ENCODE results near the gene MAD2L1. TPM values are rescaled to one million over a fixed set of nuclear protein-coding genes. Genes with fewer than 3 reads are reported as not detected.

The MAD2L1 gene
- total RNA-seq, 1 donor from 2014 or later: 2.0 TPM

GRCh38 chr4:120018786-120019185, 47.9 kb downstream of the MAD2L1 start:
- no peaks in the 10 kb centered on the region for H3K4me1 ChIP-seq
- intact Hi-C loops (cut with DNase I): no loop called here

GRCh38 chr4:120017939-120018692, 48.5 kb downstream of the MAD2L1 start:
- Histone ChIP-seq H3K27me3 (no peaks in the 10 kb centered on the region), H3K36me3 (no peaks in the 10 kb centered on the region), H3K9me3 (no peaks in the 10 kb centered on the region), H3K27ac (no peak overlapping the region), H3K4me3 (no peak overlapping the region), H3K4me1 (no peaks in the 10 kb centered on the region)
- TF ChIP-seq POLR2A (IDR thresholded peaks at IDR 0.05) (no peak), CTCF (IDR thresholded peaks at IDR 0.05) (no peak), POLR2AphosphoS5 (IDR thresholded peaks at IDR 0.05; ENCODE audit: insufficient read depth in 1 of 2, low read depth in 1 of 2) (no peak)
- intact Hi-C loops (cut with DNase I): no loop called here
- no peak for DNase-seq (ENCODE audit: extremely low spot score in 2 of 2)

More at GRCh38 chr4:120018786-120019185, 47.9 kb downstream of the MAD2L1 start:
- Histone ChIP-seq H3K27ac (no peak overlapping the region), H3K9me3 (no peaks in the 10 kb centered on the region), H3K4me3 (no peak overlapping the region), H3K36me3 (no peaks in the 10 kb centered on the region), H3K27me3 (no peaks in the 10 kb centered on the region)
- no peak for DNase-seq (ENCODE audit: extremely low spot score in 2 of 2)
- TF ChIP-seq POLR2A (IDR thresholded peaks at IDR 0.05): no peak
- TF ChIP-seq CTCF (IDR thresholded peaks at IDR 0.05): no peak
- TF ChIP-seq POLR2AphosphoS5 (IDR thresholded peaks at IDR 0.05; ENCODE audit: insufficient read depth in 1 of 2, low read depth in 1 of 2): no peak

GRCh38 chr4:120011725-120012124, 54.9 kb downstream of the MAD2L1 start:
- H3K36me3 ChIP-seq: no peaks in the 10 kb centered on the region
- H3K27ac ChIP-seq: no peak overlapping the region
- H3K4me3 ChIP-seq: no peak overlapping the region
- H3K27me3 ChIP-seq: no peaks in the 10 kb centered on the region
- TF ChIP-seq POLR2A (IDR thresholded peaks at IDR 0.05): no peak
- TF ChIP-seq CTCF (IDR thresholded peaks at IDR 0.05): no peak
- TF ChIP-seq POLR2AphosphoS5 (IDR thresholded peaks at IDR 0.05; ENCODE audit: insufficient read depth in 1 of 2, low read depth in 1 of 2): no peak
- no peaks in the 10 kb centered on the region for H3K4me1 ChIP-seq
- DNase-seq (ENCODE audit: extremely low spot score in 2 of 2): no peak
- intact Hi-C loops (cut with DNase I): no loop called here
- H3K9me3 ChIP-seq: no peaks in the 10 kb centered on the region

GRCh38 chr4:120010646-120011045, 56.0 kb downstream of the MAD2L1 start:
- no peak overlapping the region for H3K27ac ChIP-seq
- intact Hi-C loops (cut with DNase I): no loop called here
- H3K4me3 ChIP-seq: no peak overlapping the region
- H3K4me1 ChIP-seq: no peaks in the 10 kb centered on the region
- no peaks in the 10 kb centered on the region for H3K27me3 ChIP-seq
- no peak for DNase-seq (ENCODE audit: extremely low spot score in 2 of 2)
- H3K9me3 ChIP-seq: no peaks in the 10 kb centered on the region
- no peaks in the 10 kb centered on the region for H3K36me3 ChIP-seq
- TF ChIP-seq POLR2A (IDR thresholded peaks at IDR 0.05): no peak
- TF ChIP-seq POLR2AphosphoS5 (IDR thresholded peaks at IDR 0.05; ENCODE audit: insufficient read depth in 1 of 2, low read depth in 1 of 2): no peak
- TF ChIP-seq CTCF (IDR thresholded peaks at IDR 0.05): no peak

GRCh38 chr4:120009731-120010130, 56.9 kb downstream of the MAD2L1 start:
- intact Hi-C loops (cut with DNase I): no loop called here
- DNase-seq (ENCODE audit: extremely low spot score in 2 of 2): no peak
- no peak for TF ChIP-seq CTCF (IDR thresholded peaks at IDR 0.05)
- no peak for TF ChIP-seq POLR2AphosphoS5 (IDR thresholded peaks at IDR 0.05; ENCODE audit: insufficient read depth in 1 of 2, low read depth in 1 of 2)
- no peak for TF ChIP-seq POLR2A (IDR thresholded peaks at IDR 0.05)
- H3K9me3 ChIP-seq: no peaks in the 10 kb centered on the region
- no peaks in the 10 kb centered on the region for H3K4me1 ChIP-seq
- H3K27ac ChIP-seq: no peak overlapping the region
- no peak overlapping the region for H3K4me3 ChIP-seq
- H3K27me3 ChIP-seq: no peaks in the 10 kb centered on the region
- H3K36me3 ChIP-seq: no peaks in the 10 kb centered on the region

Data from vagina (tissue), 2 donors.